HTERT RPE-1 (cell line): ENCODE data around the gene COPS8.

Experiments used
- in situ Hi-C: fragments of 300-500 bp; cut with MboI; formaldehyde crosslinking; loops from 4 replicates; pipeline ENCODE4 v1.14.3; 2020; ENCODE audit warnings: low sequenced_read_pairs

The COPS8 gene

DNA sequence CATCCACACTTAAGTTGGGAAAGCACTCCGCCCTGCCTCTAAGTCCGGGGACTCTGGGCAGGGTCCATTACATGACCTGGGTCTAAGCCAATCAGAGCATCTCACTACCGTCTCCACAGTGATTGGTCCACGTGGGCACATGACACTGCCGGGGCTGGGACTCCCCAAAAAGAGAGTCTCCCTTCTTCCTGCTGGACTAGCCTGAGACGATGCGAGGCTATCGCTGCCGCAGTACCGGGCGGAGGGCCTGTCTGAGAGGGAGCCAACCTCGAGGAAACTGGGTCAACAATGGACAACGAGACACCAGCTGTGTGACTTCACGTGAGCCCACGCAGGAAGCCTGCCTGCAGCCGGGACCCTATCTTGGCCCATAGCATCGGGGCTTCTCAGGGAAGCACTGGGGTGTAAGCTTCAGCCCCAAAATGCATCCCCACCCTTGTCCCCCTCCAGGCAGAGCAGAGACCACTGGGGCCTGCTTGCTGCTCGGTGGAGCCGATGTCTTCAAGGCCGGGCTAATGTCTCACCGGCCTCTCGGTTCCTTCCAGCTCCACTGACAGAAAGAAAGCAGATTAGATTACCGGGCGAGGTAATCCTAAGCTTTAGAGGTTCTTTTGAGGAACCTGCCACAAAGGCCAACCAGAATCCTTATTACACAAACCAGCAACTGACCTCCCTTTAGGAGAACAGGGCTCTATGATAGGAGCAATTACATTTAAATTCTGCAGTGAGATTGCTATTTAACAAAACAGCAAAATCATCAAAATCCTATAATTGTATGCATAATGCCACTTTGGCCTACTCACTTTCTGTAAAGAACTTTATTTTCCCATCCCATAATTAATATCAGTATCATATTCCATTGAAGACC, 21.3 kb upstream of the COPS8 start:
- in situ Hi-C loops = loop anchor here (25.0 kb wide), 1 partner anchor 727 kb away; no protein-coding TSS in a partner anchor

DNA sequence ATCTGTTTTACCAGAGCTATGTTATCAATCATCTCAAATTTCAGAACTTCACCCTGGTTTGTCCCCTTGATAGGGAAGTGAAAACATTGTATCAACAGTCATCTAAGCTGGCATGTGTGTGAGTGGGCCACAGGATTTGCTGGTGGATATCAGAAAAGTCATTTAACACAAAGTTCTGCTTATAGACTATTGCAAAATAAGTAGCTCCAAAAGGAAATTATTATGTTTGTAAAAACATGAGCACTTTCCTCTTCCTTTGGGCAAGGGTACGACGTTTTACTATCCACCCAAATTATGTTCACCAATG, 20.7 kb upstream of the COPS8 start:
- in situ Hi-C loops = loop anchor here (25.0 kb wide), 1 partner anchor 728 kb away; no protein-coding TSS in a partner anchor

DNA sequence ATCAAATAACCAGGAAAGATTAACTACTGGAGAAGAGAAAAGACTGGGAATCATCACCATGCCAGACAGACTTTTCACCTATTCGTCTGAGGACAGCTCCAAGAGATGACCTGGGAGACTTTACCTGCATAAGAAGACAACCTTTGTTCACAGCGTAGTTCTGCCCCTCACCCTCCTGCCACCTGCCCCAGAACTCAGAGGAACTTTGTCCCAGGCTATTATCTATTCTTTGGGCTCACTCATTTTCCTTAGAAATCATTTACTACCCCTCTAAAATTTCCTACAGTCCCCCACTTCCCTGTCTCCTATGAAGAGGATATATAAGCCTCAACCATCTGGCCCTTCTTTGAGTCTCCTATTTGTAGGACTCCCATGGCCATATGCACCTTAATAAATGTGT, 19.3 kb upstream of the COPS8 start:
- in situ Hi-C loops = loop anchor here (25.0 kb wide), 1 partner anchor 729 kb away; no protein-coding TSS in a partner anchor

DNA sequence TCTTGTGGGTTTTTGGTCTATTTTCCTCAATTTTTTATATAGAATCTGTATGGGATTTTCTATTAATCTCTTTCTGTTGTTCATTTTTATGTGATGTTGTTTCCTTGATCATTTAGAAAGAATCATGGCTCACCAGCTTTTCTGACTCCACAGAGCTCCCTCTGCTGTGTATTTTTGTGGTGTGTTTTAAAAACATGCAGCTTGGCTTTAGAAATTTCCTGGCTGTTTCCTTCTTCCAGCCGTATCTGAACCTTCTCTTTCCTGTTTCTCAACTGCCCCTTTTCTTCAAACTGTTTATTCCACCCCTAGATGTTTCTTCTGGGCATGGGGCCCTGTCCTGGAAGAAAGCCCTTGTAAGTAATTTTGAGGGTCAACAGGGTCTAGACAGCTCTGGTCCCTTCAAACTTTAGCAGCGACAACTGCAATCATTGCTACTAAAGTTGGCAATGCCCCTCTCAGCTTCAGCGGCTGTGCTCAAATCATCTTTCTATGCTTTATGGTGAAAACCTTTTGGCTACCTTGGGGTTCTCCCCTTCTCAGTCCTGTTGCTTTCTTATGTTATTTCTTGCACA, 17.6 kb upstream of the COPS8 start:
- in situ Hi-C loops = loop anchor here (25.0 kb wide), 1 partner anchor 731 kb away; no protein-coding TSS in a partner anchor

DNA sequence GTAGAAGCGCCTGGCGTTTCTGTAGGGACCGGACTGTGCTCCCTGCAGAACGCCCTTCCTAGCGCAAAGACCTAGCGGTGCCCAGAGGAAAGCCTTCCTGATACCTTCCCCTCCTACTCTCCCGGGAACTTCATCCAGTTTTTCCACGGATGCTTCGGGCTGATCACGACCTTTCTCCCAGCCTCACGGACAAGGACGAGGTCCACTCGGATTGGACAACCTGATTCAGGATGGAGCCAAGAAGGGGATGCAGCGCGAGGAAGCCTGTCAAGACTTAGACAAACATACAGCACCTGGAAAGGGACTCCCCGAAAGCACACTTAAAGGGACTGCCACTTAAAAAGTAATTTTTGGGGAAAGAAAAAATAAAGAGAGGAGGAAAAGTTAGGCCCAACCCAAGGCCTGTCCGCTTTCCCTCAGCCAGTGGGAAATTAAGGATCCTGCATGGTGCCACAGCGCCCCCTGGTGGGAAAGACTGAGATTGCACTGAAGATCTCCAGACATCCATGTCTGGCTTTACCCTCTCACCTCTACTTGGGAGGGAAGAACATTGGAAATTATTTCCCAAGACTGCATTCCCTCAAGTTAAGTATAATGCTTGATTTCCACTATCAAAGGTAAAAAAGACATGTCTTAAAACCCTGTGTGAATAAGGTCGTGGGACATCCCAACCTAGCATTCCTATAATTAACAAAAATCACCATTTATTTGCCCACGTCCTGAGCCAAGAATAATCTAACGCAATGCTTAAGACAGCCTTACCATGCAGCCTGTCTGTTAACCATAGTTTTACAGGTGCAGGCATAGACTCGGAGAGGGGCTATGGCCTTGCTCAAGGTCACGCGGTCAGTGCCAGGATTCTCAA, 13.4 kb upstream of the COPS8 start:
- in situ Hi-C loops = loop anchor here (25.0 kb wide), 1 partner anchor 735 kb away; no protein-coding TSS in a partner anchor

DNA sequence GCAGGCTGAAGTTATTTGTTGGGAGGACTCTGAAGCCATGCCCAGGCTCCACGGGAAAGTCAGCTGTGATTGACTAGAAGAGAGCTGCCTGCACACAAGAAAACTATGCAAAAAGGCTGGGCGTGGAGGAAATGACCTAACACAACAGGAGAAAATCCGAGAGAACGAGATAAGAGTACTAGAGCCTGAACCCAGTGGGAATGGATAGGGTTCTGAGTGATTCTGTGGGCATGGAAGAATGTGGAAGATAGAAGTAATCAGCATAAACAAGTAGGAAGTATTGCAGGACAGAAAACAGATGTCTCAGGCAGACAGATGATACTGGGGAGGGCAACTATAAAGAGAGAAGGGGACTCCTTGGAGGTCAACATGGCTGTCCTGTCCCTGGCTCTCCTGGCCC, 12.1 kb upstream of the COPS8 start:
- in situ Hi-C loops = loop anchor here (25.0 kb wide), 1 partner anchor 736 kb away; no protein-coding TSS in a partner anchor

DNA sequence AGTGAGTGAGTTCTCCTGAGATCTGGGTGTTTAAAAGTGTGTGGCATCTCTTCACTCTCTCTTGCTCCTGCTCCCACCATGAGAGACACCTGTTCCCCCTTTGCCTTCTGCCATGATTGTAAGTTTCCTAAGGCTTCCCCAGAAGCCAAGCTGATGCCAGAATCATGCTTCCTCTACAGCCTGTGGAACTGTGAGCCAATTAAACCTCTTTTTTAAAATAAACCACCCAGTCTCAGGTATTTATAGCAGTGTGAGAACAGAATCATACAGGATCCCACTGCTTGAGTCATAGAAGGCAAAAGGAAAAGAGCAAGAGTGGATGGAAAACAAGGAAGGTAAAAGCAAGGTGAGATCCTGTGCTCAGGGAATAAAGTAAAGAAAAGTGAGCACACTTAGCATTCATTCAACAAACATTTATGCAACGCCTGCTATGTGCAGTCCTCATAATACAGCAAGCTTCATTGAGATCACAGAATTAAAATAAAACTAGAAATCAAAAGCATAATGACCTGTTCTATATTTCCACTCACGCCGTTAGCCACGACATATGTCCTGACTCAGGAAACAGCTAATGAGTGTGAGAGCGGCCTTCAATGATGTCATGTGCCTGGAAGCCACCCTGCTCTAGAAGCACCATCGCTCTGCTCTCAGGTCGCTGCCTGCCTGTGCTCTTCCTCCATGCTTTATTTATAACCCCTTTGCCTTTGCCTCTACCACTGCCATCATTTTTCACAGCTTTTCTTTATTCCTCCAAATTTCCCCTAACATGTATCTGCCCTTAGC, 11.3 kb upstream of the COPS8 start:
- in situ Hi-C loops = loop anchor here (25.0 kb wide), 1 partner anchor 737 kb away; no protein-coding TSS in a partner anchor

DNA sequence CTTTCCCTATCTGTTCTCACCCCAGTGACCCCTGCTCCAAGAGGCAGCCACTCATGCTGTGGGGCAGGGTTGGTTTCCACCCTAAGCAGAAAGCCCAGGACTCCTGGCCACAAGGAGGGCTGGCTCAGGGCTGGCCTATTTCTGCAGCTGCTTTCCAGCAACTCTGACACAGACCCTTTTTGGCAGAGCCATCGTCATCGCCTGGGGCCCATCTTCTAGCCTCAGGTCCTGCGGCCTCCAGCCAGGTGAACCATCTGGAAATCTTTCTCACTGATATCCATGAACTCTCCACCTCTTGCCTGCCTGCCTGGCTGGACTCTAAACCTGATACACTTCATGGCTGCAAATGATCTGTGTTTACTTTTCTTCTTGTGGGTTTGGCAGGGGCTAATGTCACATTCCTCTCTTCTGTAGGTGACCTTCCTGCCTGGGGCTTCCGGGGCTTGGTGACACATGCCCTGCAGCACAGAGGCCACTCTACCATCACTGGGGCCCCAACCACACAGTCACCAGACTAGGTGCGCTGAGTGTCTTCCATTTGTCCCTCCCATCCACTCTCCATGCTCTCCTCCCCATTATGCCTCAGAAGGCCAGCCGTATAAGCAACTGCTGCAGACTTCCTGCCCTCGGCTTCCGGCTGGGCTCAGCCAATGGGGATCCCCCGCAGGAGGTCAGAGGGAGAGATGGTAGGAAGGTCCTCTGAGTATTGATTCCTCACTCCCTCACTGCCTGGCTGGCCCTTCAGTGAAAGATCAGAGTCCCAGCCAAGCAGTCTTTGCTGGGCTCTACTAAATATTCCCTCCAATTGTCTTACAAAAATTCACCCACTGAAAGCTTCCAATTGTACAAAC, 9.7 kb upstream of the COPS8 start:
- in situ Hi-C loops = no loop called here

DNA sequence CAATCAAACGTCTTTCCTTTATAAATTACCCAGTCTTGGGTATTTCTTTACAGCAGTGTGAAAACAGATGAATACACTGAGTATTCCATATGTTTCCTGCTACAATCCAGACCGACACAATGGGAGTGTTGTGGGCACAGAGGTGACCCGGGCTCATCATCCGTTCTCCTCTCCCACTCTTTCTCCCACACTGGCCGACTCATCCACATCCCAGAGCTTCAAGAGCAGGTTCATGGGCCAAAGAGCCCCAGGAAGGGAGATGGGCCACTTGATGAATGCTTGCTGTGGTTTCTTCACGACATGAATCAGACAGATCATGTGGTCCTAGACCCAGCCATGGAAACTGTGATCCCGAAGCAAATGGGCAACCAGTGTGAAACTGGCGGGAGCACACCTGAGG, 4.1 kb upstream of the COPS8 start:
- in situ Hi-C loops = no loop called here

DNA sequence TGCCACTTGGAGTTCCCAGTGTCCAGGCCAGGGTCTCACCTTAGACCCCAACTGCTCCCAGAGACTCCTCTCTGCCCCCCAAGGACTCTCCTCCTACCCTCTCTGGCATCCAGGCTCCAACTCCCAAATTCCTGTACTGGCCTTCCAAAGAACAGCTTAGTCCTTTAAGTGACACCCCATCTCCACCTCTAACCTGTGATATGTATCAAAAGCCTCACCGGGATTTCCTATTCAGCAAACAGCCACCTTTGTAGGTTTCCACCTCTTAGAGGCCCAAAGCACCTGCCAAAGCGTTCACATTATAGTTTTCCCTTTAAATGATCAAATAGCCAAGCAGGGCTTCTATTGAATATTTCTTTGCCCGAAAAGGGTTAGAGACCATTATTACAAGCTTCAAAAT, 2.7 kb upstream of the COPS8 start:
- in situ Hi-C loops = no loop called here

DNA sequence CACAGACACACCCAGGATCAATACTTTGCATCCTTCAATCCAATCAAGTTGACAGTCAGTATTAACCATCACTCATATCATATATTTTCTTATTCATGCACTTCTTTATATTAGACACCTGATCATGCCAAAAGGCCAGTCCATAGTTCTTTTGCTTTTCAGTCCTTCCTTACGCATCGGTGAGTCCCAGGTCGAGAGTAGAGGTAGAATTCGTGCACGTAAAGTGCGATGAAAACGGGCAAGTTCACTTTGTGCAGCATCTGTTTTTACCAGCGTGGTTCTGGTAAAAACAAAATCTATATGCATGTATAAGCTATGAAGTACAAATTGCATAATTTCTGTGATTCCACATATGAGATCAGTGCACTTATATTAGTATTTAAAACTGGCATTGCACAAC, 1.2 kb upstream of the COPS8 start:
- in situ Hi-C loops = no loop called here

DNA sequence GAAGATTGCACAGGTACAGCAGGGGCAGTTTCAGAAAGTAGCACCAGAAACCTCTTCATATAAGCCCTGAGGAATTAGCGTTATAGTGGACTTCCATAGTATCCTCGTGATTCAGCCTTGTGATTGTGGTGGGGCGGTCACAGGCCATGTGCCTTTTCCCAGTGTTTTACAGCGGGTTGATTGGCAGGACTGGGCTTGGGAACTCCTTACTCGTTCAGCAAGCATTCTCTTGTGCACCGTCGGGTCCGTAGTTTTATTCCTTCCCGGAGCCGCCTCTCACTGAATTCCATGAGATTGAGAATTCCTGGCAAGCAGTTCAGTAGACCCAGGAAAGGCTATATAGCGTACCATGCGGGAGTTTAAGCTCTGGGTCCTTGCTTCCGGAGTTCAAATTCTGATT, 5.2 kb downstream of the COPS8 start:
- in situ Hi-C loops = no loop called here

DNA sequence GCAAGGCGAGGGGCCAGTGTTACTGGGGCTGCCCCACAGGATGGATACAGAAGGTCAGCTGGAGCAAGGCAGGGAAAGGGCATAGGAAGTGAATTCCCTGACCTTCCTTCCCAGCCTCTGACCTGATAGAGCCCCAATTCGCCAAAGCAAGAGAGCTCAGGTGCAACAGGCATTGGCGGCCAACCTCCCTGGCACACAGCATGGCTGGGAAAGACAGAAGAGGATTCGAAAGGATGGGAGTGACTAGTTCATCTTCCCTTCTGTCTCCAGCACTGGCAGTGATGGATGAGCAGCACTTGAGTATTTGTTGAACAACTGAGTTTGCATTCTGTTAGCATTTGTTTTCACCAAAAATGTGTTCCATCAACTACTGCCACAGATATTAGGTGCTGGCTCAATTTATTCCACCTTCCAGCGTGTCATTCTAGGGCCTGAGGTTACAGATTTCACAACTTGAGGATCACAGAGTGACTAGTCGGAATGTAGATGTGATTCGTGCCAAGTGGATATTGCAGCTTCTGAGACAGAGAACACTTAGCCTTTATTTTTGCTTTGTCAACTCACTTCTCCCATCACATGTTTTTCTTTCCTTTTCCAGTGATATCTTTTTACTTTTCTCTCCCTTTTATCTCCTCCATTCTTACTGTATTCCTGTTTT, 6.2 kb downstream of the COPS8 start:
- in situ Hi-C loops = no loop called here

DNA sequence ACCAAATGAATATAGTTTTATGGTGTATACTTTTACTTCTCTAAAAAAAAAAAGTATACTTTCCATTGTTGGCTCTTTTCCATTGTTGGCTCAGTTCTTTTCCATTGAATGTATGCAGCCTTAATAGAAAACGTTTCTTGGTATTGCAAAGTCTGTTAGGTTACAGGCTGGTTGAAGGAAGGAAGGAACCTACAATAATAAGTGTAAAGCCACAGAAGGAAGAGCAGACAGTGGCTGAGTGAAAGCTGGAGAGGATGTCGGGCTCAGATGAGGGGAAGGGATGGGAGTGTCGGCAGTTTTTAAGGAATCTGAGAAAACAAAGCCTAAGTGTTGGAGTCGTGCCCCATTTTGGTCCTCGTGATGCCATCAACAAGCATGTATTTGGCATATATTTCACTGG, 6.8 kb downstream of the COPS8 start:
- in situ Hi-C loops = no loop called here

DNA sequence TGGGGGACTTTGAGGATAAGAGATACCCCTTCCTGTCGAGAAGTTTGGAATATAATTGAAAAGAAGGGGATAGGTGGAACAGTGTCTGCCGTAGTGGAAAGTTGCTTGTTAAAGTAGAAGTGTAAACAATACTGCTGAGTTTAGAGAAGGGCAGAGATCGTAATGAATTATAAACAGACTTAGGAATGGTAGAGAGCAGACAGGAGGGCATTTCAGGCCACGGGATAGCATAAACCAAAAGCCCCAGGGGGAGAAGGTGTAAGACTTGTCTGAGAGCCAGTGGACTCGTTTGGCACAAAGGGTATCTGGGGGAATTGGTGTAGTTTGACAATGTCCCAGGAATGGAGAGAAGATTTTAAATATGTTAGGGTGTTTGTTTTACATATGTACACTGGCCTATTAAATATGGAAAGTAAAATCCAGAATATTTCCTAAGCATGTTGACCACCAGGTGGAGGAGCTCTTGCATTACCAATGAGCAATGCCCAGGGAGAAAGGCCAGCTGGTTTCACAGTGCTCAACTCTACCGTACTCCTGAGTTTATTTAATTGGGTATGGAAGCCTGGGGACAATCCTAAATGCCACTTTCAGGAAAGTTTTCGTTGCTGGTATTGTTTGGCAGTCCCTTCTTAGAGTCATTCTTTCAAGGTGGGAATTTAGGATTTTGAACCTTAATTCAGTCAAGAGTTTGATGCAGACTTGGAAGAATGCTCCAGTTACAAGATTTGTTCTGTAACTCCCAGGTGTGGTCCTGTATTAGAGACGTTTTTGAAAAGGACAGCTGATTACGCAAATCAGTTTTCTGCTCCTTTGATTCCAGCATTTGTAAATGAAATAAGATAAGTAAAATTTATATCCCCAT, 7.5 kb downstream of the COPS8 start:
- in situ Hi-C loops = no loop called here

DNA sequence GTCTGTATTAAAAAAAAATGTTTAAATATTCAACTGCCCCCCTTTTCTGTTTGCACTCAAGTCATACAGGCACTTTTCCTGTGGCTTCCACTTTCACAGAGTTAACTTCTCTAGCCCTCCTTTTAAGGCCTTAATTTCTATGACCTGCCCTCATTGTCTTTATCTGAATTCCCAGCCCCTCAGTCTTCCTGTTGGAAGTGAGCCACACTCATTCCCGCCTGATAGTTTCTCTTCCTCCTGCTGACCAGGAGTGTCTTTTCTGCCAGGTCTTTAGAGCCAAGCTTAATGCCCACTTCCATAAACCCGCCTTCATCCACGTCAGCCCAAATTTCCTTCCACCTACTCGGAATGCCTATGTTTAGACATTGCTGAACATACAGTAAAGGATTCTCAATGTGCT, 10.5 kb downstream of the COPS8 start:
- in situ Hi-C loops = no loop called here

DNA sequence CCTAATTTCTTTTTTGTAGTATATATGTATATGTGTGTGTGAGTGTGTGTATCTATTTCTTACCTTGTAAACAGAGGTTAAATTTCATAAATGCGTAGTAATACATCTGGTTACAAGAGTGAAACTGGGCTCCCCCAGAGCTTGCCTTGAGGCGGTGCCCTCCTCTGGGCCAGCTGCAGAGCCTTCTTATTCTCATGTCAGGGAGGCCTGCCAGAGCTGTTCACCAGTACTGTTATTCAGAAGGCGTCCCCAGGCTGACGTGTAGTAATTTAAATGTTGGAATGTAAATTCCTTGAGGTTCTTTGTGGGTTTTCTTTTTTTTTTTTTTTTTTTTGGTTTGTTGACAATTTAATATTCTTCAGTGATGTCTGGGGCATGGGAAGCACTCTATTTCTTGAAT, 11.2 kb downstream of the COPS8 start:
- in situ Hi-C loops = no loop called here

DNA sequence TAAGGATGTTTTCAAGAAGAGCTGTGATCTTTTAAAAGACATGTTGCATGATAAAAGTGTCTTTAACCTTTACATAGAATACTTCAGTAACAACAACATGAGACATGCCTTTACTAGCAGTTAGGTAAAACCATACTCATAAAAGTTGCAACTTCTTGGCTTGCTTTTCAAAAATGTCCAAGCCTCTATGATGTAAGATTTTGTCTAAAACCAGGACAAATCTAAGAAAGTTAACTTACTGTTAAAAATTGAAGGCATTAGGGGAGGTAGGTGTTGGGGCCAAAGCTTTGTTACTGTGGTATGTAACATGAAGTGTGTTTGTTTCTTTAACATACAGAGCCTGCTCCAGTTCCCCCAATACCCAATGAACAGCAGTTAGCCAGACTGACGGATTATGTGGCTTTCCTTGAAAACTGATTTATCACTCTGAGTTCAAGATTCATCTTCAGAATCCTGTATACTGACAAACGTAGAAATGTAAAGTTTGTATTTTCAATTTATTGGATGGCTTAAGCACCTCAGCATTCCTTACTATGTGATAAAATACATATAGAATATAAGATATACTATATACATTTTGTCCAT, 11.7 kb downstream of the COPS8 start:
- in situ Hi-C loops = no loop called here
